Nephron (organoid): ENCODE results near the gene SCAMP5.

Experiments used
- H3K27ac Mint-ChIP-seq, 3 experiments: 2 replicates each; pipeline ENCODE4 v1.8.0; 2020; ENCODE audit warnings: mixed read lengths in 3 of 3, mild to moderate bottlenecking in 2 of 3, moderate library complexity in 1 of 3
- H3K27me3 Mint-ChIP-seq: 2 replicates; pipeline ENCODE4 v1.8.0; 2021; ENCODE audit warnings: low read depth, mild to moderate bottlenecking, moderate library complexity, mixed read lengths
- H3K36me3 Mint-ChIP-seq: 2 replicates; pipeline ENCODE4 v1.8.0; 2020; ENCODE audit warnings: low read depth, mixed read lengths
- H3K4me1 Mint-ChIP-seq: 2 replicates; pipeline ENCODE4 v1.8.0; 2020; ENCODE audit warnings: mixed read lengths
- H3K4me3 Mint-ChIP-seq, 3 experiments: 2 replicates each; pipeline ENCODE4 v1.8.0; 2020; ENCODE audit warnings: mild to moderate bottlenecking in 3 of 3, mixed read lengths in 3 of 3, moderate library complexity in 2 of 3
- H3K9me3 Mint-ChIP-seq: 2 replicates; pipeline ENCODE4 v1.8.0; 2020; ENCODE audit warnings: mixed read lengths
- CTCF ChIP-seq, 3 experiments: fragments of 200-600 bp; sonication (generic); IDR thresholded peaks; one replicate each; pipeline ENCODE4 v1.5.0; 2021; ENCODE audit warnings: antibody characterized with exemption in 3 of 3; ENCODE audit not compliant: unreplicated experiment in 3 of 3

The SCAMP5 gene

GRCh38 chr15:75051191-75051608 is 55.8 kb downstream of the SCAMP5 start:
- Mint-ChIP-seq H3K4me1 (peaks cover 50% of the 10 kb centered on the region), H3K27ac (peak overlapping the region; percentile 32 to 68 (median 61)), H3K4me3 (peak overlapping the region in 1 of 3 experiments; percentile 21), H3K27me3 (peaks cover 7% of the 10 kb centered on the region), H3K36me3 (peaks cover 10% of the 10 kb centered on the region), H3K9me3 (no peaks in the 10 kb centered on the region)
- no peak for TF ChIP-seq CTCF (IDR thresholded peaks at IDR 0.05; ENCODE audit: unreplicated experiment in 3 of 3)

- no peak overlapping the region for H3K4me3 Mint-ChIP-seq
- peaks cover 6% of the 10 kb centered on the region for H3K36me3 Mint-ChIP-seq
- TF ChIP-seq CTCF (IDR thresholded peaks at IDR 0.05; ENCODE audit: unreplicated experiment in 3 of 3): no peak
- H3K9me3 Mint-ChIP-seq: no peaks in the 10 kb centered on the region
- H3K27ac Mint-ChIP-seq: peak overlapping the region in 1 of 3 experiments; percentile 68
- peaks cover 45% of the 10 kb centered on the region for H3K4me1 Mint-ChIP-seq
- H3K27me3 Mint-ChIP-seq: peaks cover 7% of the 10 kb centered on the region
Observed at GRCh38 chr15:75051711-75052110, 56.3 kb downstream of the SCAMP5 start.

- H3K27ac Mint-ChIP-seq: no peak overlapping the region
- peaks cover 7% of the 10 kb centered on the region for H3K27me3 Mint-ChIP-seq
Observed at GRCh38 chr15:75052972-75053747, 57.8 kb downstream of the SCAMP5 start.

GRCh38 chr15:75053748-75054125 is 58.4 kb downstream of the SCAMP5 start:
- peaks cover 1% of the 10 kb centered on the region for H3K27me3 Mint-ChIP-seq
- H3K4me3 Mint-ChIP-seq: no peak overlapping the region
- H3K27ac Mint-ChIP-seq: no peak overlapping the region
- no peaks in the 10 kb centered on the region for H3K9me3 Mint-ChIP-seq
- H3K4me1 Mint-ChIP-seq: peaks cover 44% of the 10 kb centered on the region
- TF ChIP-seq CTCF (IDR thresholded peaks at IDR 0.05; ENCODE audit: unreplicated experiment in 3 of 3): no peak
- peaks cover 4% of the 10 kb centered on the region for H3K36me3 Mint-ChIP-seq

More at GRCh38 chr15:75052972-75053747, 57.8 kb downstream of the SCAMP5 start:
- no peak overlapping the region for H3K4me3 Mint-ChIP-seq
- no peak for TF ChIP-seq CTCF (IDR thresholded peaks at IDR 0.05; ENCODE audit: unreplicated experiment in 3 of 3)
- H3K4me1 Mint-ChIP-seq: peaks cover 42% of the 10 kb centered on the region
- peaks cover 6% of the 10 kb centered on the region for H3K36me3 Mint-ChIP-seq
- H3K9me3 Mint-ChIP-seq: no peaks in the 10 kb centered on the region

- Mint-ChIP-seq H3K9me3 (no peaks in the 10 kb centered on the region), H3K4me1 (peaks cover 38% of the 10 kb centered on the region), H3K36me3 (no peaks in the 10 kb centered on the region), H3K4me3 (no peak overlapping the region), H3K27me3 (no peaks in the 10 kb centered on the region), H3K27ac (peak overlapping the region; percentile 2 to 25 (median 9))
- TF ChIP-seq CTCF (IDR thresholded peaks at IDR 0.05; ENCODE audit: unreplicated experiment in 3 of 3): no peak
Observed at GRCh38 chr15:75054172-75054897, 59.0 kb downstream of the SCAMP5 start.
